GM21447 (cell line): ENCODE data around the gene CNNM3.

Source experiments
- ATAC-seq: cut with Tn5 transposase; IDR thresholded peaks from one replicate; pipeline ENCODE4 v1.9.1; 2021; ENCODE audit not compliant: unreplicated experiment

Gene CNNM3

GRCh38 chr2:96874198-96874831 lies 58.2 kb downstream of the CNNM3 start:
- peak; percentile 60 for ATAC-seq

- no peak for ATAC-seq
Measured at GRCh38 chr2:96875498-96876268, 59.6 kb downstream of the CNNM3 start.

GRCh38 chr2:96876269-96877041 lies 60.4 kb downstream of the CNNM3 start:
- no peak for ATAC-seq

GRCh38 chr2:96877042-96877451 lies 61.0 kb downstream of the CNNM3 start:
- no peak for ATAC-seq

- no peak for ATAC-seq
Measured at GRCh38 chr2:96877631-96878092, 61.6 kb downstream of the CNNM3 start.

GRCh38 chr2:96878171-96878570 lies 62.1 kb downstream of the CNNM3 start:
- no peak for ATAC-seq

GRCh38 chr2:96878796-96879544 lies 62.9 kb downstream of the CNNM3 start:
- no peak for ATAC-seq

- ATAC-seq, result no peak
Measured at GRCh38 chr2:96879545-96880040, 63.5 kb downstream of the CNNM3 start.

GRCh38 chr2:96880891-96881273 lies 64.8 kb downstream of the CNNM3 start:
- ATAC-seq, result no peak

- no peak for ATAC-seq
Measured at GRCh38 chr2:96881349-96882195, 65.5 kb downstream of the CNNM3 start.

GRCh38 chr2:96882230-96882629 lies 66.2 kb downstream of the CNNM3 start:
- ATAC-seq, result no peak

- ATAC-seq, result no peak
Measured at GRCh38 chr2:96882906-96883305, 66.8 kb downstream of the CNNM3 start.

GRCh38 chr2:96883306-96883705 lies 67.2 kb downstream of the CNNM3 start:
- ATAC-seq, result no peak
